Brain pericyte (primary cell): ENCODE measurements around the gene AGAP3.

ENCODE experiments used
- DNase-seq: peaks from one replicate; pipeline ENCODE4 v3.0.0-alpha.2; 2012; ENCODE audit warnings: low read depth, low spot score

The AGAP3 gene

DNA sequence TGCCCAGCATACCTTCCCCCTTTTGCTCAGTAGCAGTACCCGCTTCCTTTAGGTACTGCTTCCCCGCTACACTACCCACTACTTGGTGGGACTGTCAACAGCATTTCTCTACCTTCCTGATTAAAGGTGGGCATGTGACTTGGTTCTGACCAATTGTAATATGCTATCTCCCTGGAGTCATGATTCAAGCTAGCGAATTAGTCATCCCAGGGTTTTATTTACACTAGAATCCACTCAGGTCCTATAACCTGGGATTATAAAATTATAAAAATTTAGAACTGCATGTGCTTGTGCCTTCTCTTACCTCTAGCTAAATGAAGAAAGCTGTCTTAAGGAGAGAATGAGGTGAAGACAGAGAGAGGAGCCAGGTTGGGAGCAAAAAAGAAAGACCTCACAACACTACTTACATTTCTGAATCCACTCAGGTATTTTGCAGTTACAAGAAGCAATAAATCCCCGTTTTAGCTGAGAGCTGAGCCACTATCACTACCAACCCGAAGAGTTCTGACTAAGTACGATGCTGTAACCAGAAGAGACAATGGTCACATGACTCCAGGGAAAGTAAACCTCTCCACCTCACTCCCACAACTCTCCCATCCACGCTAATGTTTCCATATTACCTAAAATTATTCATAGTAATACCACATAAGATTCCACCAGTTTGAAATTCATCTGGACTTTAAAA lies 71.5 kb downstream of the AGAP3 start:
- DNase-seq = no peak

DNA sequence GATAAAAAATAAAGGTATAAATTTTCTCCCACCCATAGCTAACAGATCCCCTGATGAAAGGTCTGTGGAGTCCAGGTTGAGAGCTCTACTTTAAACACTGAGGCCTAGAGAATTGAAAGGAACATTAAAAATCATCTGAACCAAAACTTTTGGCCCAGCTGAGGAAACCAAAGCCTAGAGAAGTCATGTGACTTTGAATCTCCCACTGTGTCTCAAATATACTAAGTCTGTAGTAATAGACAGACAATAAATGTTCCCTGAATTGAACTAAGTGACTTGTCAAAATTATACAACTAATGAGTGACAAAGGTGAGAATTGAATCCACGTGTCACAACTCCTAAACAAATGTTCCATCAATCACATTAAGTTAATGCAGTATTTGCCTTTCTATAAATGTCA lies 75.5 kb downstream of the AGAP3 start:
- no peak for DNase-seq

DNA sequence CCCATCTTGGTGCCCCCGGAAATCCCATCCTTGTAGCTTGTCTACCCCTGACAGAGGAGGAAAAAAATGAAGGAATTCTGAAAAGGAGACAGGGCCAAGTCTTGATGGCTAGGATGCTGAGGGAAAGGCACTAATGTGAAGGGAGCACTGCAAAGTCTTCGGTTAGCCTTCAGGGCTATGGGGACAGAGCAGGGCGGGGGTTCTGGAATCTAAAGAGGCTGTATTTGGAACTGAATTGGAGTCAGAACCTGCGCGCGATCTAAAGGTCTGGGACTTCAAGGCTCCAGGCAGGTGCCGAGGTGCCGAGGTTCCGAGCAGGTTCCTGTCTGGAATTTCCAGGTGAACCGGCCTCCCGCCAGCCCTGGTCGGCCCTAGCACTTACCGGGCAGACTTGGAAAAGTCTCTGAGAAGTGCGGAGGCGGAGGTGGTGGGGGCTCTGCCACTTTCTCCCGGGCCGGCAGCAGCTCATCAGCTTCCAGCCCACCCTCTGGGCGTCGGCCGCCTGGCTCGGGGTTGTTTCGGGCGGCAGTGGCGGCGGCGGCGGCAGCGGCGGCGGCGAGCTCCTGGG lies 80.4 kb downstream of the AGAP3 start:
- DNase-seq = no peak

- no peak for DNase-seq
Measured at GRCh38 chr7:151167197-151167961, 81.1 kb downstream of the AGAP3 start, which contains the start of gene GBX1. Gene GBX1, minus strand, starts transcription at chr7:151167694. Its CDS starts 146 bp downstream, at chr7:151167548.

DNA sequence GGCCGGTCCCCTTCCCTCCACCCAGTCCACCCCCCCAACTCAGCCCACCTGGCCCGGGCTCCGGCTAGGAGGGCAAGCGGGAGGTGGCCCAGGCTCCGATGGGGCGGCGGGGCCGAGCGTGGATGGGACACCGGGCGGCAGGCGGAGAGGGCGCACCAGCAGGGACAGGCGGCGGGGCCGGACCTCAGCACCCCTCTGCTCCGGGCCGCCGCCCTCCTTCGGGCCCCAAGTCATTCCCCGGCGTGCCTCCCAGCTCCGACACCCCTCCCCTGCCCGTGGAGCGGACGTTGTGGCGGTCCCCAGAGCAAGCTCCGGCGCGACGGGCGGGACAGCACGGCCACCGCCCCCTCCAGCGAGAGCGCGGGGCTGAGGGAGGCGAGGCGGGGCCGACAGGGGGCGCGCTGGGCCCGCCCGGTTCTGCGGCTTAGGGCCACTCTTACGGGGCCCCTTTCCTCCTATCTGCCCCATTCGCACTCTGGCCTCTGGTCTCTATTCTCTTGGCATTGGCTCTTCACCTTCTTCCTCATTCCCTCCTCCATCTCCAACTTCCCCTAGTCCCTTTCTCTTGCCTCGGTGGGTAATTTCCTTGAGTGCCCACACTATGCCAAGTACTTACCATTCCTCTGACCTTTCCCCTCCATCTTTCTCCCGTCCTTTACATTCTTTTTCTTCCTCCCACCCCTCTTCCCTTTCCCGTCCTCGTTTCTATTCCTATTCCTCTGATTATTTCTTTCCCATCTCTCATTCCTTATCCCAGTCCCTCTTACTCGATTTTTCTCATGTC lies 81.9 kb downstream of the AGAP3 start:
- no peak for DNase-seq

- DNase-seq = no peak
Measured at GRCh38 chr7:151168787-151169162, 82.5 kb downstream of the AGAP3 start.

- DNase-seq = peak; percentile 52
Measured at GRCh38 chr7:151172273-151173141, 86.2 kb downstream of the AGAP3 start.

DNA sequence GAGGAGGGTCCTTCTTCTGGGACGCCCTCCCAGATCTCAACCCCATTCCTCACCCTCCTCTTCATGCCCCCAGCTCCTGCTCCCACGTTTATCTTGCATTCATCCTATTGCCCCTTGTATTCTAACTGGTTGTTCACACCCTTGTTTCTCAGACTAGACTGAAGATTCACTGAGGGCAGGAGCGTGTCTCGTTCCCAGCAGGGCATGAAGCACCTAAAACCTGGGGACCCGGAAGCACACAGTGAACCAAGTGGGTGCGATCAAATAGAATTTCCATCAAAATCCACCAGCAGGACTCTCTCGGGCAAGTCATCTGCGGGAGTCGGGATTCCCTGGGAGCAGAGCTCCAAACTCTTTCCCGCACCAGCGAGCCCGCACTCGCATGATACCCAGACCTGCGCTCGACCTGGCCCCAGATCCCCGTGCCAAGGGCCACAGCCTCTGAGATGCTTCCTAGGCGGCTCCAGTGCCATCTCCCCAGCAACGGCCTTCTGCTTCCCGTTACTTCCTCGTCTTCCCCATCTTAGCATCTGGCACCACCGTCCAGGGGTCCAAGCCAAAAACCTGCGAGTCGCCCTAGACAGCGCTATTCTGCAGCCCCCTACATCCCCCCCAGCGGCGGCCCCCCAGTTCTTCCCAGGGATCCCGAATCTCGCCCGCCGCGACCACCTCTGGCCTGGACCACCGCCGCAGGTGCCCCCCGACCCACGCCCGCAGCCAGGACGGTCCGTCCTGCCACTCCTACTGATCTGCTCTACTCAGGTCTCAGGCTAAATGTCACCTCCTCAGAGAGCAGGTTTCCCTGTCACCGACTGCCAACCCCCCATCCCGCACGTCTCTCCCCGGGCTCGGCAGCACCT lies 87.3 kb downstream of the AGAP3 start:
- DNase-seq = no peak

- no peak for DNase-seq
Measured at GRCh38 chr7:151174246-151175046, 88.2 kb downstream of the AGAP3 start.

- no peak for DNase-seq
Measured at GRCh38 chr7:151175047-151175792, 88.9 kb downstream of the AGAP3 start.

DNA sequence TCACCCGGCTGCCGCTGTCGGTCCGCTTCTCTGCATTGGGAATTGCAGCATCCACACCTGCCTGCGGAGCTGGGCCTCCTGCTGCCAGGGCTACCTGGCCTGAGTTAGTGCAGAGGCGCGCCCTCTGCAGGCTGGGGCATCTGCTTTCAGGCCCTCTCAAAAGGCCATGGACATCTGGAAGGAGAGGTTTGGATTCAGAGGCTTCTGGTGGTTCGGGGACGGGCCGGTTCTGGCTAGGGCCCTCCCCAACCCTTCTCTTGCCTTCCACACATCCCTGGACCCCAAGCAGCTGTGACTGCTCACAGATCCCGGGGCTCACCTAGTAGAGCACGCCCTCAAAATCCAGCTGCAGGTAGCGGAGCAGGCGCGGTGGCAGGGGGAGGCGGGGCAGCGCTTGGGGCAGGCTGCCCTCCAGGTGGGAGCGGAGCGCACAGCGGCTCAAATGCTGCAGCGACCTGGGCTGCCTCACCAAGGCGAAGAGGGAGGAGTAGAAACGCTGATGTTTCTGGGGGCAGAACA lies 89.6 kb downstream of the AGAP3 start:
- DNase-seq = no peak

DNA sequence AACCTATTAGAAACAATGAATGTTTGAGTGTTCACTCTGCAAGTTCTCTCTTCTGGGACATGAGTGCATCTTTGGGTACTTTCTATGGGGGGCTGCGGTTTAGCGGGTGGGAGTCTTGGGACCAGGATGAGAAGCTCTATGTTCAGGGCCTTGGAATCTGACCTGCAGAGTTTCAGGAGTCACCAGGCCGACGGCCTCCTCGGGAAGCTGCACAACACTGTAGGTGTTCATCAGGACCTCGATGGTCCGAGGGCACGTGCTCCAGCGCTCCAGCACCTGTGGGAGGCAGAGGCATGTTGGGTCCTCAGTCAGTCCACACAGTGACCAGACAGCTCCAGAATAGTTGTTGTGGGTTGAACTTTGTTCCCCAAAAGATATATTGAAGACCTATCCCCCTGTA lies 90.1 kb downstream of the AGAP3 start:
- DNase-seq = no peak

- DNase-seq = no peak
Measured at GRCh38 chr7:151177310-151177709, 91.0 kb downstream of the AGAP3 start.

GRCh38 chr7:151178236-151178635 lies 92.0 kb downstream of the AGAP3 start:
- no peak for DNase-seq

DNA sequence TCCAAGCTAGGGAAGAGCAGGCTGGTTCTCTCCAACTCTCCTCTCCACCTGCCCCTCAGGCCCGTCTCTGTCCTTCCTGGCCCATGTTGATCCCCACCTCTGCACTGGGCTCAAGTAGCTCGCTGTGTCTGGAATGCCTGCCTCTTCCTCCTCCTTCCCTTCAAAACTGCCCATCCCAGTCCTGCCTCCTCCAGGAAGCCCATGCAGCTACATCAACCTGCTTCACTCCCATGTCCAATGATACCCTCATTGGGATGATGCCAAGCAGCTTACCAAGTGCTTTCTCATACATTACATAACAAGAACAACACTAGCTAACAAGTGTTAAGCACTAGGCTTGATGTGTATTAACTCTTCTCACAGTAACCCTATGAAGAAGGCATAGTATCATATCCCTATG lies 92.6 kb downstream of the AGAP3 start:
- DNase-seq = no peak

DNA sequence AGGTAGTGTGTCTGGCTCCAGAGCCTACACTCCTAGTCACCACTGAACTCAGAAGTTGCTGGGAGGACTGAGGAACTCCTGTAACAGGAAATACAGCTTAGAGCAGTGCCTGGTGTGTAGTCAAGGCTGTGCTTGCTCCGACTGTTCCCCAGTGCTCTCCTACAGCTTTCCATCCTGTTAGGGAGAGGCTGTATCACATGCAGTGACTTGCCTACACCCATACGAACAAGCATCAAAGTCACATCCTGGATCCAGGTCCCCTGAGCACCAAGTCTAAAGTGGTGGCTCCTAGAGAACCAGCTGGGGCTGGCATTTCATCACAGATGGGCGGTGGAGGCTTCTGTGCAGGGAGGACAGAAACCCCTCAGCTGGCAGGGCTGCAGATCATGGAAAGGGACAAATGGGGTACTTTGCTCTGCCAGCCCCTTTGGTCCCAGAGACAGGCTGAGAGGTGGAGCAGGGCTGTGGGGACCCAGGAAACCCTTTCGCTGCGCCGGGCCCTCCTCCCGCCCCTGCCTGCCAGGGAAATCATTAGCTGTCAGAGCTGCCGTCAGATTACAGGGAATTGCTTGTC lies 93.1 kb downstream of the AGAP3 start:
- no peak for DNase-seq

- no peak for DNase-seq
Measured at GRCh38 chr7:151179946-151180345, 93.7 kb downstream of the AGAP3 start.

GRCh38 chr7:151181011-151181431 lies 94.7 kb downstream of the AGAP3 start:
- no peak for DNase-seq
